ENCODE data around the gene TRIM7. TPM values are rescaled to one million over a fixed set of nuclear protein-coding genes. Genes with fewer than 3 reads are reported as not detected.
"Not testable (repeated sequence)": the region's sequence is repeated elsewhere in the genome, so short reads cannot be mapped to it uniquely, and the experiment has no call there.

Gene TRIM7
- total and polyA plus RNA-seq, 2 experiments from 2014 or later, result 0.53 to 0.56 TPM

GRCh38 chr5:181149355-181149754, 55.6 kb downstream of the TRIM7 start (continued):
- TF ChIP-seq CTCF (conservative IDR thresholded peaks at IDR 0.05; ENCODE audit: low read depth in 2 of 2) (no peak), ZNF114 (CRISPR knock-in tag; IDR thresholded peaks at IDR 0.05) (no peak), NANOG (IDR thresholded peaks at IDR 0.05; ENCODE audit: borderline replicate concordance) (no peak), EZH2 (IDR thresholded peaks at IDR 0.05; ENCODE audit: low read depth, unreplicated experiment) (no peak)

- DNase-seq (ENCODE audit: low spot score); ATAC-seq; H3K36me3 Mint-ChIP-seq (ENCODE audit: low read depth); H3K36me3 ChIP-seq (ENCODE audit: insufficient read depth); H3F3A ChIP-seq (replicated peaks; ENCODE audit: low read depth); H3K79me2 ChIP-seq (replicated peaks; ENCODE audit: insufficient read depth); H3K4me3 ChIP-seq; H3K9me2 ChIP-seq (ENCODE audit: insufficient read depth); H3K27ac Mint-ChIP-seq; H3K27ac ChIP-seq (ENCODE audit: low read depth); H3K27me3 ChIP-seq (ENCODE audit: insufficient read depth); H4K20me1 ChIP-seq (replicated peaks; ENCODE audit: insufficient read depth): not testable (repeated sequence)
- Histone ChIP-seq H3K4me2 (peak within 1 kb of the TSS; percentile 68), H2AFZ (peak within 1 kb of the TSS; percentile 72), H3K4me1 (ENCODE audit: insufficient read depth) (peaks cover 21% of the 10 kb centered on the region; the same call in 1 of the 2 replicates)
- H3K4me1 Mint-ChIP-seq, result peaks cover 28% of the 10 kb centered on the region
- peak within 1 kb of the TSS; percentile 6; the same call in 1 of the 3 replicates for H3K4me3 Mint-ChIP-seq
- peaks cover 16% of the 10 kb centered on the region for H3K9me3 Mint-ChIP-seq
- H3K27me3 Mint-ChIP-seq (ENCODE audit: insufficient read depth, low read depth, poor library complexity), result peaks cover 26% of the 10 kb centered on the region
These were observed 57.9 kb downstream of the TRIM7 start, which contains the start of gene OR2V2 for GRCh38 chr5:181146927-181147636. OR2V2 (plus strand) TSS chr5:181147586; CDS start chr5:181154943, 7,357 bp downstream.

GRCh38 chr5:181145133-181145532, 59.9 kb downstream of the TRIM7 start:
- peaks cover 22% of the 10 kb centered on the region for H3K27me3 Mint-ChIP-seq (ENCODE audit: insufficient read depth, low read depth, poor library complexity)
- H3K79me2 ChIP-seq (replicated peaks; ENCODE audit: insufficient read depth), result no peaks in the 10 kb centered on the region
- H3K4me3 Mint-ChIP-seq, result no peak overlapping the region
- peaks cover 17% of the 10 kb centered on the region; the same call in 1 of the 2 replicates for H3K4me1 ChIP-seq (ENCODE audit: insufficient read depth)
- H4K20me1 ChIP-seq (replicated peaks; ENCODE audit: insufficient read depth), result no peaks in the 10 kb centered on the region
- H3K36me3 Mint-ChIP-seq (ENCODE audit: low read depth), result 0 out of 3 replicates have a peak, but pooled peaks cover 4% of the 10 kb centered on the region
- H3K27me3 ChIP-seq (ENCODE audit: insufficient read depth), result no peaks in the 10 kb centered on the region
- TF ChIP-seq ZNF331 (CRISPR knock-in tag; IDR thresholded peaks at IDR 0.05; ENCODE audit: low read depth) (no peak), ETS1 (IDR thresholded peaks at IDR 0.05) (no peak), EZH2 (IDR thresholded peaks at IDR 0.05; ENCODE audit: low read depth, unreplicated experiment) (no peak), ZNF114 (CRISPR knock-in tag; IDR thresholded peaks at IDR 0.05) (no peak)
- no peak overlapping the region for H3K27ac ChIP-seq (ENCODE audit: low read depth)
- H3K4me2 ChIP-seq, result no peak overlapping the region
- no peak overlapping the region for H3K4me3 ChIP-seq
- no peak overlapping the region for H2AFZ ChIP-seq
- H3K9me3 Mint-ChIP-seq, result peaks cover 16% of the 10 kb centered on the region
- no peaks in the 10 kb centered on the region for H3F3A ChIP-seq (replicated peaks; ENCODE audit: low read depth)
- ATAC-seq (no peak), DNase-seq (ENCODE audit: low spot score) (no peak)
- peaks cover 28% of the 10 kb centered on the region for H3K4me1 Mint-ChIP-seq
- no peak overlapping the region for H3K27ac Mint-ChIP-seq
- no peaks in the 10 kb centered on the region for H3K36me3 ChIP-seq (ENCODE audit: insufficient read depth)
- H3K9me2 ChIP-seq (ENCODE audit: insufficient read depth), result no peaks in the 10 kb centered on the region

Small RNAs within 50 kb of the gene (microRNA-seq; reads per million reads assigned to microRNA genes)
- not detected for gene MIR4638

Small RNAs within 50 kb of the gene (small RNA-seq; reads per million reads assigned to genes)
- not detected for gene MIR4638 (ENCODE audit: low replicate concordance)
- not detected for gene SNORD95 (ENCODE audit: low replicate concordance)
- not detected for gene SNORD96A (ENCODE audit: low replicate concordance)

Other genes with a start within 250 kb of the TRIM7 start
- not detected in 2 replicates for gene BTNL3, start 216.3 kb downstream of the TRIM7 start, total RNA-seq (2014; rRNA removed; shearing (Covaris generic))
- gene BTNL3, start 216.3 kb downstream of the TRIM7 start, polyA plus RNA-seq (2016; fragmentation: Nextera tagmentation; extraction: Ambion mirVana), result 0.08 TPM in 1 of 2 replicates, not detected in the other
- gene BTNL9, start 164.9 kb downstream of the TRIM7 start, total RNA-seq (2014; rRNA removed; shearing (Covaris generic)), result 2.8 and 3.4 TPM in 2 replicates
- gene BTNL9, start 164.9 kb downstream of the TRIM7 start, polyA plus RNA-seq (2016; fragmentation: Nextera tagmentation; extraction: Ambion mirVana), result 0.21 and 0.37 TPM in 2 replicates
- not detected in 2 replicates for gene OR2V1, start 74.0 kb downstream of the TRIM7 start, total RNA-seq (2014; rRNA removed; shearing (Covaris generic))
- gene OR2V1, start 74.0 kb downstream of the TRIM7 start, polyA plus RNA-seq (2016; fragmentation: Nextera tagmentation; extraction: Ambion mirVana), result not detected in 2 replicates
- gene OR2V2, start 57.6 kb downstream of the TRIM7 start, total RNA-seq (2014; rRNA removed; shearing (Covaris generic)), result not detected in 2 replicates
- not detected in 2 replicates for gene OR2V2, start 57.6 kb downstream of the TRIM7 start, polyA plus RNA-seq (2016; fragmentation: Nextera tagmentation; extraction: Ambion mirVana)
- 8.7 and 9.7 TPM in 2 replicates for gene TRIM41, start 18.1 kb upstream of the TRIM7 start, total RNA-seq (2014; rRNA removed; shearing (Covaris generic))
- gene TRIM41, start 18.1 kb upstream of the TRIM7 start, polyA plus RNA-seq (2016; fragmentation: Nextera tagmentation; extraction: Ambion mirVana), result 6.2 and 7.3 TPM in 2 replicates
- 4,589 and 4,798 TPM in 2 replicates for gene RACK1, start 38.7 kb upstream of the TRIM7 start, total RNA-seq (2014; rRNA removed; shearing (Covaris generic))
- gene RACK1, start 38.7 kb upstream of the TRIM7 start, polyA plus RNA-seq (2016; fragmentation: Nextera tagmentation; extraction: Ambion mirVana), result 2,372 and 2,567 TPM in 2 replicates
- 2.9 and 6.2 TPM in 2 replicates for gene TRIM52, start 55.9 kb upstream of the TRIM7 start, total RNA-seq (2014; rRNA removed; shearing (Covaris generic))
- 4.1 and 8.1 TPM in 2 replicates for gene TRIM52, start 55.9 kb upstream of the TRIM7 start, polyA plus RNA-seq (2016; fragmentation: Nextera tagmentation; extraction: Ambion mirVana)
- gene OR4F3, start 162.1 kb upstream of the TRIM7 start, total RNA-seq (2014; rRNA removed; shearing (Covaris generic)), result not detected in 2 replicates
- gene OR4F3, start 162.1 kb upstream of the TRIM7 start, polyA plus RNA-seq (2016; fragmentation: Nextera tagmentation; extraction: Ambion mirVana), result not detected in 2 replicates